CD14-positive monocyte (primary cell): Measurements from ENCODE around the gene GOLPH3. TPM values are rescaled to one million over a fixed set of nuclear protein-coding genes. Genes with fewer than 3 reads are reported as not detected.

Experiments used
- DNase-seq, 3 donors: peaks; one replicate each; pipeline ENCODE4 v3.0.0-alpha.2; 2011 to 2022
- H2AFZ ChIP-seq: 2 replicates; pipeline ENCODE4 v1.6.0; 2012; ENCODE audit warnings: mild to moderate bottlenecking, low read depth, low read length, inconsistent platforms; ENCODE audit not compliant: insufficient read depth, poor library complexity, severe bottlenecking
- H3K27ac ChIP-seq, 2 donors: 1 replicate in 1 of 2; 2 replicates in 1 of 2; pipeline ENCODE4 v1.5.1; 2012 to 2013; ENCODE audit warnings: low read length in 2 of 2, control low read depth in 1 of 2, inconsistent platforms in 1 of 2, low read depth in 1 of 2, mild to moderate bottlenecking in 1 of 2
- H3K27me3 ChIP-seq, 2 donors: one replicate each; pipeline versions ENCODE4 v1.6.0 to v1.6.1; 2011 to 2013; ENCODE audit warnings: low read length in 2 of 2; ENCODE audit not compliant: control insufficient read depth in 2 of 2, insufficient read depth in 2 of 2
- H3K36me3 ChIP-seq, 2 donors: replicated peaks in 1 of 2; 1 replicate in 1 of 2; 2 replicates in 1 of 2; pipeline versions ENCODE4 v1.5.1 to v1.6.1; 2012 to 2013; ENCODE audit warnings: low read length in 2 of 2, control low read depth in 1 of 2, inconsistent platforms in 1 of 2, mild to moderate bottlenecking in 1 of 2; ENCODE audit not compliant: insufficient read depth in 2 of 2, control insufficient read depth in 1 of 2
- H3K4me1 ChIP-seq, 2 donors: 1 replicate in 1 of 2; 2 replicates in 1 of 2; pipeline versions ENCODE4 v1.5.1 to v1.6.1; 2012 to 2013; ENCODE audit warnings: low read length in 2 of 2, control low read depth in 1 of 2, inconsistent platforms in 1 of 2, mild to moderate bottlenecking in 1 of 2, moderate library complexity in 1 of 2; ENCODE audit not compliant: insufficient read depth in 2 of 2, control insufficient read depth in 1 of 2
- H3K4me2 ChIP-seq: replicated peaks from 2 replicates; pipeline ENCODE3; 2012; ENCODE audit warnings: low read length, moderate library complexity, mild to moderate bottlenecking; ENCODE audit not compliant: poor library complexity, severe bottlenecking; ENCODE audit errors: extremely low read depth
- H3K4me3 ChIP-seq, 3 experiments: fragments of 200-600 bp in 1 of 3; sonication (generic) in 1 of 3; replicated peaks in 1 of 3; 1 replicate in 2 of 3; 2 replicates in 1 of 3; pipeline ENCODE4 v1.5.1; 2011 to 2013; ENCODE audit warnings: low read length in 3 of 3, mild to moderate bottlenecking in 3 of 3, control low read depth in 2 of 3, low read depth in 2 of 3, inconsistent platforms in 1 of 3, moderate library complexity in 1 of 3
- H3K79me2 ChIP-seq: 2 replicates; pipeline ENCODE4 v1.6.0; 2012; ENCODE audit warnings: mild to moderate bottlenecking, control low read depth, inconsistent platforms, low read length, moderate library complexity; ENCODE audit not compliant: insufficient read depth
- H3K9ac ChIP-seq: 2 replicates; pipeline ENCODE4 v1.6.0; 2017; ENCODE audit warnings: low read length, mild to moderate bottlenecking; ENCODE audit not compliant: insufficient read depth, poor library complexity, severe bottlenecking
- H3K9me3 ChIP-seq, 2 donors: replicated peaks in 1 of 2; 1 replicate in 1 of 2; 2 replicates in 1 of 2; pipeline versions ENCODE4 v1.5.1 to v1.6.1; 2012 to 2013; ENCODE audit warnings: low read length in 2 of 2, control low read depth in 1 of 2; ENCODE audit not compliant: control insufficient read depth in 1 of 2, insufficient read depth in 1 of 2
- H4K20me1 ChIP-seq: 2 replicates; pipeline ENCODE4 v1.6.0; 2012; ENCODE audit warnings: mild to moderate bottlenecking, low read length, control low read depth, moderate library complexity; ENCODE audit not compliant: insufficient read depth
- H3K27ac Mint-ChIP-seq, 7 donors: one replicate each; pipeline ENCODE4 v1.8.0; 2020; ENCODE audit warnings: mild to moderate bottlenecking in 7 of 7, mixed read lengths in 7 of 7, moderate library complexity in 6 of 7, inconsistent platforms in 2 of 7
- H3K27me3 Mint-ChIP-seq, 3 donors: one replicate each; pipeline ENCODE4 v1.8.0; 2021 to 2022; ENCODE audit warnings: low read depth in 3 of 3, mild to moderate bottlenecking in 3 of 3, mixed read lengths in 3 of 3, moderate library complexity in 3 of 3, inconsistent platforms in 1 of 3
- H3K36me3 Mint-ChIP-seq, 2 donors: one replicate each; pipeline ENCODE4 v1.8.0; 2020; ENCODE audit warnings: mixed read lengths in 2 of 2, inconsistent platforms in 1 of 2, mild to moderate bottlenecking in 1 of 2
- H3K4me1 Mint-ChIP-seq: one replicate; pipeline ENCODE4 v1.8.0; 2020; ENCODE audit warnings: mild to moderate bottlenecking, mixed read lengths
- H3K4me3 Mint-ChIP-seq, 2 donors: one replicate each; pipeline ENCODE4 v1.8.0; 2020; ENCODE audit warnings: mild to moderate bottlenecking in 2 of 2, mixed read lengths in 2 of 2, moderate library complexity in 1 of 2
- H3K9me3 Mint-ChIP-seq, 7 donors: one replicate each; pipeline ENCODE4 v1.8.0; 2020 to 2022; ENCODE audit warnings: mixed read lengths in 7 of 7, mild to moderate bottlenecking in 6 of 7, moderate library complexity in 6 of 7, inconsistent platforms in 2 of 7
- CTCF ChIP-seq: fragments of 200-600 bp; IDR thresholded peaks from one replicate; pipeline ENCODE4 v1.8.0; 2022; ENCODE audit warnings: antibody characterized with exemption, mild to moderate bottlenecking
- WGBS: methylation state at CpG from one replicate; pipeline ENCODE4 v1.1.5; 2013; ENCODE audit warnings: missing lambda C conversion rate; ENCODE audit not compliant: insufficient coverage; 5-methylcytosine and 5-hydroxymethylcytosine counted together
- intact Hi-C, 2 donors: fragments of 100-400 bp; cut with micrococcal nuclease; formaldehyde crosslinking; loops; one replicate each; pipeline versions ENCODE4 v1.15.0 to v1.15.1; 2023
- polyA plus RNA-seq, 3 donors: library from polyadenylated mRNA; depleted of rRNA in 1 of 3; unstranded in 2 of 3; stranded (reverse) in 1 of 3; fragments of 300-500 nt in 2 of 3; fragments of >200 nt in 1 of 3; fragmentation: Illumina TruSeq in 2 of 3; gene quantifications; 1 replicate in 2 of 3; 2 replicates in 1 of 3; pipeline ENCODE4 v1.2.3, GENCODE V29; 2012 to 2021

GOLPH3 gene
- polyA plus RNA-seq, 3 donors: 25.1 to 108 (median 105) TPM

DNA sequence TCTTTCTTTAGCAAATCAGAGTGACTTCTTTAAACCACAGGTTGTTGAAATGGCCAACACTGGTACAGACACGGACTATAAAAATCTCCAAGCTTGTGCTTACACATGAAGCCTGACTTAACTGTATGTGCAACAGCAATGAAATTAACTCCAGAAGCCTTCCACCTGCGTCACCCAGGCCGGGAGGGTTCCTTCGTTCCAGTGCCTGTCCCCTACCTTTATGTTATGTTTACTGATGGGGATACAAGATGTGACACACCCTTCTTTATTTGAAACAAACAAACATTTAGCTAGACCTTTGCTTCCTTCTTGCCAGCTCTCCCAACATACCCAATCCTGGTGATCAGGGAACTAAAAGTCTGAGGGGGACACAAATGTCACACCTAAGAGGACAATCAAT, 66.0 kb downstream of the GOLPH3 start:
- Mint-ChIP-seq H3K9me3 (no peaks in the 10 kb centered on the region), H3K4me3 (no peak overlapping the region), H3K36me3 (peaks cover 73 to 87% of the 10 kb centered on the region in 2 donors), H3K27ac (no peak overlapping the region), H3K4me1 (no peaks in the 10 kb centered on the region), H3K27me3 (no peaks in the 10 kb centered on the region)
- H3K27me3 ChIP-seq: no peaks in the 10 kb centered on the region
- DNase-seq: no peak
- H3K4me1 ChIP-seq: no peaks in the 10 kb centered on the region
- TF ChIP-seq CTCF: no peak
- no peak overlapping the region for H2AFZ ChIP-seq
- no peak overlapping the region for H3K4me3 ChIP-seq
- H3K9me3 ChIP-seq: no peaks in the 10 kb centered on the region
- H4K20me1 ChIP-seq: peaks cover 16% of the 10 kb centered on the region
- H3K79me2 ChIP-seq: peaks cover 5% of the 10 kb centered on the region
- H3K27ac ChIP-seq: no peak overlapping the region
- peaks cover 88 to 99% of the 10 kb centered on the region in 2 donors for H3K36me3 ChIP-seq
- no peak overlapping the region for H3K9ac ChIP-seq
- H3K4me2 ChIP-seq: no peak overlapping the region
- intact Hi-C loops: no loop called here
- WGBS: 88% methylated on average over 1 of the region's 4 CpGs

GRCh38 chr5:32107291-32107690, 66.8 kb downstream of the GOLPH3 start:
- peaks cover 11% of the 10 kb centered on the region for H4K20me1 ChIP-seq
- intact Hi-C loops: no loop called here
- Mint-ChIP-seq H3K27ac (peak overlapping the region in 1 of 7 donors; percentile 25), H3K9me3 (no peaks in the 10 kb centered on the region), H3K4me1 (no peaks in the 10 kb centered on the region), H3K4me3 (no peak overlapping the region), H3K36me3 (peaks cover 76 to 89% of the 10 kb centered on the region in 2 donors), H3K27me3 (no peaks in the 10 kb centered on the region)
- no peak for TF ChIP-seq CTCF
- no peaks in the 10 kb centered on the region for H3K27me3 ChIP-seq
- peaks cover 90 to 99% of the 10 kb centered on the region in 2 donors for H3K36me3 ChIP-seq
- H3K9me3 ChIP-seq: no peaks in the 10 kb centered on the region
- no peak overlapping the region for H3K9ac ChIP-seq
- H2AFZ ChIP-seq: no peak overlapping the region
- no peak overlapping the region for H3K27ac ChIP-seq
- no peak overlapping the region for H3K4me2 ChIP-seq
- H3K4me3 ChIP-seq: no peak overlapping the region
- no peak for DNase-seq
- H3K79me2 ChIP-seq: peaks cover under 1% of the 10 kb centered on the region
- H3K4me1 ChIP-seq: no peaks in the 10 kb centered on the region
- WGBS: no CpG with 5 or more reads among the region's 4 CpGs
